Measurements from ENCODE around the gene RABGEF1.
"Not testable (repeated sequence)": the region's sequence is repeated elsewhere in the genome, so short reads cannot be mapped to it uniquely, and the experiment has no call there.

The RABGEF1 gene

GRCh38 chr7:66697449-66698438 is 42.8 kb upstream of the RABGEF1 start:
- H3K4me3 ChIP-seq (ENCODE audit: low read depth in 1 of 2, low read length in 1 of 2) = no peak overlapping the region
- TF ChIP-seq CTCF (IDR thresholded peaks at IDR 0.05) = no peak
- H3K9me3 ChIP-seq = no peaks in the 10 kb centered on the region
- H3K27me3 ChIP-seq = no peaks in the 10 kb centered on the region
- H3K36me3 ChIP-seq = peaks cover 16% of the 10 kb centered on the region
- no peak overlapping the region for H3K27ac ChIP-seq
- no peaks in the 10 kb centered on the region for H3K4me1 ChIP-seq (ENCODE audit: control insufficient read depth in 1 of 2, insufficient read depth in 1 of 2, low read depth in 1 of 2, low read length in 1 of 2)

GRCh38 chr7:66698652-66699205 is 41.8 kb upstream of the RABGEF1 start:
- TF ChIP-seq CTCF (IDR thresholded peaks at IDR 0.05) = no peak
- no peak overlapping the region for H3K4me3 ChIP-seq (ENCODE audit: low read depth in 1 of 2, low read length in 1 of 2)
- H3K9me3 ChIP-seq = no peaks in the 10 kb centered on the region
- peaks cover 9% of the 10 kb centered on the region for H3K36me3 ChIP-seq
- H3K27ac ChIP-seq = no peak overlapping the region
- no peaks in the 10 kb centered on the region for H3K4me1 ChIP-seq (ENCODE audit: control insufficient read depth in 1 of 2, insufficient read depth in 1 of 2, low read depth in 1 of 2, low read length in 1 of 2)
- no peaks in the 10 kb centered on the region for H3K27me3 ChIP-seq

- no peak for TF ChIP-seq CTCF (IDR thresholded peaks at IDR 0.05)
- Histone ChIP-seq H3K9me3 (no peaks in the 10 kb centered on the region), H3K4me1 (ENCODE audit: control insufficient read depth in 1 of 2, insufficient read depth in 1 of 2, low read depth in 1 of 2, low read length in 1 of 2) (no peaks in the 10 kb centered on the region), H3K27me3 (no peaks in the 10 kb centered on the region), H3K27ac (no peak overlapping the region), H3K36me3 (no peaks in the 10 kb centered on the region), H3K4me3 (ENCODE audit: low read depth in 1 of 2, low read length in 1 of 2) (no peak overlapping the region)
Measured at GRCh38 chr7:66699998-66700397, 40.5 kb upstream of the RABGEF1 start.

- TF ChIP-seq CTCF (IDR thresholded peaks at IDR 0.05) = no peak
- H3K9me3 ChIP-seq = no peaks in the 10 kb centered on the region
- no peak overlapping the region for H3K27ac ChIP-seq
- H3K36me3 ChIP-seq = no peaks in the 10 kb centered on the region
- no peak overlapping the region for H3K4me3 ChIP-seq (ENCODE audit: low read depth in 1 of 2, low read length in 1 of 2)
- H3K27me3 ChIP-seq = no peaks in the 10 kb centered on the region
- no peaks in the 10 kb centered on the region for H3K4me1 ChIP-seq (ENCODE audit: control insufficient read depth in 1 of 2, insufficient read depth in 1 of 2, low read depth in 1 of 2, low read length in 1 of 2)
Measured at GRCh38 chr7:66700633-66701131, 39.9 kb upstream of the RABGEF1 start.

- H3K36me3 ChIP-seq = no peaks in the 10 kb centered on the region
- no peak overlapping the region for H3K4me3 ChIP-seq (ENCODE audit: low read depth in 1 of 2, low read length in 1 of 2)
- H3K9me3 ChIP-seq = no peaks in the 10 kb centered on the region
- no peak overlapping the region for H3K27ac ChIP-seq
- no peaks in the 10 kb centered on the region for H3K4me1 ChIP-seq (ENCODE audit: control insufficient read depth in 1 of 2, insufficient read depth in 1 of 2, low read depth in 1 of 2, low read length in 1 of 2)
- H3K27me3 ChIP-seq = no peaks in the 10 kb centered on the region
- no peak for TF ChIP-seq CTCF (IDR thresholded peaks at IDR 0.05)
Measured at GRCh38 chr7:66707825-66708224, 32.7 kb upstream of the RABGEF1 start.

GRCh38 chr7:66710752-66711151 is 29.8 kb upstream of the RABGEF1 start:
- H3K9me3 ChIP-seq; H3K27ac ChIP-seq; H3K4me1 ChIP-seq (ENCODE audit: control insufficient read depth in 1 of 2, insufficient read depth in 1 of 2, low read depth in 1 of 2, low read length in 1 of 2); H3K36me3 ChIP-seq; H3K27me3 ChIP-seq; H3K4me3 ChIP-seq (ENCODE audit: low read depth in 1 of 2, low read length in 1 of 2): not testable (repeated sequence)

Data from neutrophil (primary cell).